Calu3 (cell line): Measurements from ENCODE around the gene NALCN. TPM values are rescaled to one million over a fixed set of nuclear protein-coding genes. Genes with fewer than 3 reads are reported as not detected.

Experiments
- BruUV-seq: library from RNA; stranded (reverse); fragments of 400-500 nt; replicated peaks from 2 replicates; lab custom pipeline; 2021; lab: Mats Ljungman, UMichigan
- CTCF ChIA-PET: fragments of 300-600 bp; sonication (Branson Sonifier 250); formaldehyde crosslinking; loops from one replicate; lab custom pipeline; 2022; ENCODE audit warnings: antibody characterized with exemption; lab: Charles Lee
- DNase-seq: peaks from one replicate; pipeline ENCODE4 v3.0.0; 2022
- H3K27ac Mint-ChIP-seq: one replicate; pipeline ENCODE4 v1.8.0; 2022; ENCODE audit warnings: mixed read lengths; ENCODE audit not compliant: unreplicated experiment
- H3K27me3 Mint-ChIP-seq: one replicate; pipeline ENCODE4 v1.8.0; 2022; ENCODE audit warnings: mixed read lengths; ENCODE audit not compliant: unreplicated experiment
- H3K36me3 Mint-ChIP-seq: one replicate; pipeline ENCODE4 v1.8.0; 2022; ENCODE audit warnings: mild to moderate bottlenecking, moderate library complexity, mixed read lengths; ENCODE audit not compliant: insufficient read depth, unreplicated experiment
- H3K4me1 Mint-ChIP-seq: one replicate; pipeline ENCODE4 v1.8.0; 2022; ENCODE audit warnings: mild to moderate bottlenecking, low read depth, mixed read lengths; ENCODE audit not compliant: unreplicated experiment
- H3K4me3 Mint-ChIP-seq: one replicate; pipeline ENCODE4 v1.8.0; 2022; ENCODE audit warnings: mild to moderate bottlenecking, low read depth, moderate library complexity, mixed read lengths; ENCODE audit not compliant: unreplicated experiment
- H3K9me3 Mint-ChIP-seq: one replicate; pipeline ENCODE4 v1.8.0; 2022; ENCODE audit warnings: low read depth, mixed read lengths; ENCODE audit not compliant: unreplicated experiment
- CTCF ChIP-seq: fragments of 200-600 bp; IDR thresholded peaks from one replicate; pipeline ENCODE4 v1.8.0; 2022; ENCODE audit warnings: antibody characterized with exemption; ENCODE audit not compliant: unreplicated experiment
- intact Hi-C: fragments of 100-400 bp; cut with micrococcal nuclease; formaldehyde crosslinking; loops from one replicate; pipeline ENCODE4 v1.10.0; 2022; ENCODE audit not compliant: unreplicated experiment
- total RNA-seq: library from RNA; stranded (reverse); gene quantifications from 2 replicates; pipeline ENCODE4 v1.2.3, GENCODE V29; 2022

Gene NALCN
- total RNA-seq, 1 experiment from 2014 or later, result 2.8 TPM

GRCh38 chr13:101025925-101026324, 390.4 kb downstream of the NALCN start:
- intact Hi-C loops, result no loop called here
- CTCF ChIA-PET, result no interaction called here
- no TSS peak for BruUV-seq
- H3K27ac Mint-ChIP-seq, result no peak overlapping the region
- H3K4me3 Mint-ChIP-seq, result no peak overlapping the region
- no peaks in the 10 kb centered on the region for H3K4me1 Mint-ChIP-seq
- H3K27me3 Mint-ChIP-seq, result no peaks in the 10 kb centered on the region
- H3K9me3 Mint-ChIP-seq, result no peaks in the 10 kb centered on the region
- no peaks in the 10 kb centered on the region for H3K36me3 Mint-ChIP-seq
- TF ChIP-seq CTCF, result no peak
- DNase-seq, result no peak

GRCh38 chr13:101025519-101025918, 390.8 kb downstream of the NALCN start:
- Mint-ChIP-seq H3K4me3 (no peak overlapping the region), H3K9me3 (no peaks in the 10 kb centered on the region), H3K27me3 (no peaks in the 10 kb centered on the region), H3K4me1 (no peaks in the 10 kb centered on the region), H3K36me3 (no peaks in the 10 kb centered on the region), H3K27ac (no peak overlapping the region)
- no TSS peak for BruUV-seq
- DNase-seq, result no peak
- CTCF ChIA-PET, result no interaction called here
- intact Hi-C loops, result no loop called here
- no peak for TF ChIP-seq CTCF

GRCh38 chr13:101019126-101019525, 397.2 kb downstream of the NALCN start:
- H3K27me3 Mint-ChIP-seq, result peaks cover 23% of the 10 kb centered on the region
- no TSS peak for BruUV-seq
- no peaks in the 10 kb centered on the region for H3K9me3 Mint-ChIP-seq
- no peak overlapping the region for H3K27ac Mint-ChIP-seq
- no peaks in the 10 kb centered on the region for H3K4me1 Mint-ChIP-seq
- CTCF ChIA-PET, result no interaction called here
- no peaks in the 10 kb centered on the region for H3K36me3 Mint-ChIP-seq
- H3K4me3 Mint-ChIP-seq, result no peak overlapping the region
- DNase-seq, result no peak
- intact Hi-C loops, result no loop called here
- no peak for TF ChIP-seq CTCF

GRCh38 chr13:101018720-101019119, 397.6 kb downstream of the NALCN start:
- intact Hi-C loops, result no loop called here
- no TSS peak for BruUV-seq
- CTCF ChIA-PET, result no interaction called here
- Mint-ChIP-seq H3K27me3 (peaks cover 23% of the 10 kb centered on the region), H3K27ac (no peak overlapping the region), H3K36me3 (no peaks in the 10 kb centered on the region), H3K4me3 (no peak overlapping the region), H3K9me3 (no peaks in the 10 kb centered on the region), H3K4me1 (no peaks in the 10 kb centered on the region)
- DNase-seq, result no peak
- no peak for TF ChIP-seq CTCF
